ENCODE results near the gene CBX1.
A peak's percentile ranks its signal among the peaks of the same experiment; 100 is the strongest.
"Not testable (repeated sequence)": the region's sequence is repeated elsewhere in the genome, so short reads cannot be mapped to it uniquely, and the experiment has no call there.

Gene CBX1

GRCh38 chr17:48122665-48123045 lies 21.4 kb upstream of the CBX1 start:
- DNase-seq = no peak

GRCh38 chr17:48121923-48122664 lies 20.8 kb upstream of the CBX1 start:
- DNase-seq = no peak

GRCh38 chr17:48113201-48113676 lies 12.0 kb upstream of the CBX1 start:
- no peak for DNase-seq

GRCh38 chr17:48111937-48112241 lies 10.6 kb upstream of the CBX1 start:
- no peak for DNase-seq

- no peak for DNase-seq
These were observed 9.5 kb upstream of the CBX1 start for GRCh38 chr17:48110761-48111160.

- peak; percentile 87 for DNase-seq
These were observed 6.1 kb upstream of the CBX1 start, which contains the start of gene SNX11 for GRCh38 chr17:48107137-48108055. TSS of gene SNX11 (plus strand) at chr17:48107766. CDS start at chr17:48112044, 4,278 bp downstream.

GRCh38 chr17:48106802-48107136 lies 5.5 kb upstream of the CBX1 start:
- no peak for DNase-seq

- no peak for DNase-seq
These were observed 3.2 kb upstream of the CBX1 start for GRCh38 chr17:48104440-48104839.

GRCh38 chr17:48102798-48103715 lies 1.8 kb upstream of the CBX1 start:
- DNase-seq = no peak

- no peak for DNase-seq
These were observed 919 bp upstream of the CBX1 start for GRCh38 chr17:48102043-48102750.

- DNase-seq = peak; percentile 20
These were observed 677 bp downstream of the CBX1 start for GRCh38 chr17:48100591-48101011.

GRCh38 chr17:48100160-48100559 lies 1.1 kb downstream of the CBX1 start:
- no peak for DNase-seq

- no peak for DNase-seq
These were observed 5.7 kb downstream of the CBX1 start for GRCh38 chr17:48095611-48096010.

- no peak for DNase-seq
These were observed 7.8 kb downstream of the CBX1 start for GRCh38 chr17:48093341-48094045.

GRCh38 chr17:48084932-48085331 lies 16.3 kb downstream of the CBX1 start:
- DNase-seq = no peak

GRCh38 chr17:48081858-48082257 lies 19.4 kb downstream of the CBX1 start:
- DNase-seq = no peak

- not testable (repeated sequence) for DNase-seq
These were observed 24.1 kb downstream of the CBX1 start for GRCh38 chr17:48077152-48077551.

GRCh38 chr17:48074322-48075081 lies 26.8 kb downstream of the CBX1 start:
- DNase-seq = peak; percentile 62

GRCh38 chr17:48073566-48074094 lies 27.6 kb downstream of the CBX1 start:
- not testable (repeated sequence) for DNase-seq

GRCh38 chr17:48072811-48073210 lies 28.5 kb downstream of the CBX1 start:
- not testable (repeated sequence) for DNase-seq

GRCh38 chr17:48071654-48072053 lies 29.6 kb downstream of the CBX1 start:
- no peak for DNase-seq

Measured in DMS153 (cell line).